Fibroblast of upper back skin (primary cell): ENCODE data around the gene MYD88.
"Not testable (repeated sequence)": the region's sequence is repeated elsewhere in the genome, so short reads cannot be mapped to it uniquely, and the experiment has no call there.

Experiments
- DNase-seq: peaks from one replicate; pipeline ENCODE4 v3.0.0-alpha.2; 2013

MYD88 gene

DNA sequence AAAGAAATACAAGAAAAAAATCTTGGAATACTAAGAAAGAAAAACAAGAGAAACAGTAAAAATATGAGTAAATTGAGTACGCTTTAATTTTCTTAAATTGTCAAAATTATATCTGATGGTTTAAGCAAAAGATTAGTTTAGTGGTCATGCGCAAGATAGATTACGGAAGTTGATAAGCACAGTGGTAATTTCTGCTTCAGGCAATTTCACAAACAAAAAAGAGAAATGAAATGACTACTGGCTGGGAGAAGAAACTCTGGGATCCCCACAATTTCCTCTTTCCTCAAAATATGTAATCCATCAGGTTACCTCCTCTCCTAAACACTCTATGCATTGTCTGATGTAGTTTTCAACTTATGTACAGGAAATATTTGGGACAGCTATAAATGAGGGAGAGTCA, 9.0 kb downstream of the MYD88 start:
- no peak for DNase-seq

DNA sequence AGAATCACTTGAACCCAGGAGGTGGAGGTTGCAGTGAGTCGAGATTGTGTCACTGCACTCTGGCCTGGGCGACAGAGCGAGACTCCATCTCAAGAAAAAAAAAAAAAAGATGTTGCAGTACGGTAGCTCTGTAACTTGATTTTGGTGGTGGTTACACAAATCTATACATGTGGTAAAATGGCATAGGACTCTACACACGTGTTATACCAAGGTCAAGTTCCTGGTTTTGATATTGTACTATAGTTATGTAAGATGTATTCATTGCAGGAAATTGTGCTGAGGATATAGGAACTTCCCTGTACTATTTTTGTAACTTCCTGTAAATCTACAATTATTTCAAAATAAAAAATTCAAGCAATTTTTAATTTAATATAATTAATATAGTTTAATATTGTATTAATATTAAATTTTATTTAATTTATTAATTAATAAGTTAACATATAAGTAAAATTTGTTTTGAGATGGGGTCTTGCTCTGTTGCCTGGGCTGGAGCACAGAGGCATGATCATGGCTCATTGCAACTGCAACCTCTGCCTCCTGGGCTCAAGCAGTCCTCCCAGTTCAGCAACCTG, 9.9 kb downstream of the MYD88 start:
- DNase-seq: no peak

DNA sequence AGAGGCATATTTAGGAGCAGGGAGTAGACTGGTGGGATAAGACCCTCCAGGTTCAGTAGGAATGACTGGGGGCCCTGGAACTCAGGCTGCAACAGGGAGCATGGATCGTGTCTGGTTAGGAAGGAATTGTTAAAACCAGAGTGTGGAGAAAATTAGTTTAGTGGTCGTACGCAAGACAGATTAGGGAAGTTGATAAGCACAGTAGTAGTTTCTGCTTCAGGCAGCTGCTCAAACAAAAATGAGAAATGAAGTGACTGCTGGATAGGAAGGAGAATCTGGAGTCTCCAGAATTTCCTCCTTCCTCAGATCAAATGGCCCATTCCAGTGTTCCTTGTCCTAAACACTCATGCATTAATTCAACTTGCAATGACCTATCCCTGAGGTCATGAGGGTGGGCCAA, 11.2 kb downstream of the MYD88 start:
- no peak for DNase-seq

DNA sequence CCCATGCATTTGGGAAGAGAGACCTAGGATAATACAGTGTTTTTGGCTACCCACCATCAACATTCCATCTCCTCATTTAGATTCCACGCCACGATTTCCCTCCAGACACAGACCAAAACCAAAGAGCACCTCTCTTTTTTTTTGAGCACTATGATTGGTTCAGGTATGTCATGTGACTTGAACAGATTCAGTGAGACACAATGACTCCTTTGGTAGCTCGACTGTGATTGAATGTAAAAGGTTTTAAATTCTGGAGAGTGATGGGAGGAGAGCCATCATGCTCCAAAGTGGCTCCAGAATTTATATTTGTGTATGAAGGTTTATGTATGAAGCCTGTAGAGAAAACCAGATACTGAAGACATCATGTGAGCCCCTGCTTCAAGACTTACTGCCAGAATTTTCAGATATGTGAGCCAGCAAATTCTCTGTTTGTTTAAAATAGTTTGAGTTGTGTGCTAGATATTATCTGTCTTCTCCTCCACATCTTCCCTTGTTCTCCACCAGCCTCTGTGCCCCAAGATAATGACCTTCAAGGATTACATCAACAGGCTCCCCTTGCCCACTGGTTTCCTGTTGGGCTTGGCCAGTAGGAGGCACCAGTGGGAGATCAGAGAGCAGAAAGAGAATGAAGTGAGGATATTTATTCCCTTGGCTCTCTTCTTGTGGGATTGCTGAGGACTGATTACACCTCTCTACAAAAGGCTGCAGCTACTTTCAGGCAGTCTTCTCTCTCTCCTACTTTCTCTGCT, 12.5 kb downstream of the MYD88 start:
- DNase-seq: no peak

DNA sequence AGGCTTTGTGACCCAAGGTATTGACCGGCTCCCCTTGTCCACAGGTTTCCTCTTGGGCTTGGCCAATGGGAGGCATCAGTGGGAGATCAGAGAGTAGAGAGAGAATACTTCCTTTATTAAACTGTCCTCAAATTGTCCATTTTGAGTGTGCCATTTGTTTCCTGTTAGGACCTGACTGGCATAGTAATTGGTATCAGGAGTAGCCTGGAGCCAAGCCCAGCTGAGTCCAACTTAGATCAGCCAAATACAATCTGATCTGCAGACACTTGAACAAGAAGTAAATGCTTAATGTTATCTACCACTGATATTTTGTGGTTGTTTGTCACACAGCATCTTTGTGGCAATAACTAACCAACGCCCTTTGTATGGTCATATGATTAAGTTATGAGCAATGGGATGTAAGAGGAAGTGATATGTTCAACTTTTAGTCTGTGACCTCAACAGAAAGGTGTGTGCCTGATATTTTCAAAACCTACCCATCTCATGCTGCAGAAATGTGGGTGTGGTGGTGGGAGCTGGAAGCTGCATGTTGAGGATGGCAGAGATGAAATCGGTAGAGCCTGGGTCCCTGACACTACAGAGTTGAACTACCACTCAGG, 13.3 kb downstream of the MYD88 start:
- no peak for DNase-seq

DNA sequence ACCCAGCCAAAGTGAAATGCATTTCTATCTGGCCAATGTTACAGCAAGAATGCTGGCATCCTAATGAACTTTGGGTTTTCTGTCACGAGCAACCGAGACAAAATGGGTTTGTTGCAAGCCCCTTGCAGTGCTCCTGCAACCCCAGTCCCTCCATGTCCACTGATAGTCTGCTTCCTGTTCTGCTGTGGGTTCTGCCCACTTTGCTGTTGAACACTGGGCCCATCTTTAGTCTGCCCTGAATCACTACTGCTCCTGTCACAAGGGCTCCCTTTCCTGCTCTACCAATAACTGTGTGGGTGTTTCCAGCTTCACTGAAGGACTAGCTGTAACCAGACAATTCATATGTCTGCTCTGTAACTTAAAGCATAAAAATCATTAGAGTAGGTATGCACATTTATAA, 14.1 kb downstream of the MYD88 start:
- DNase-seq: no peak

DNA sequence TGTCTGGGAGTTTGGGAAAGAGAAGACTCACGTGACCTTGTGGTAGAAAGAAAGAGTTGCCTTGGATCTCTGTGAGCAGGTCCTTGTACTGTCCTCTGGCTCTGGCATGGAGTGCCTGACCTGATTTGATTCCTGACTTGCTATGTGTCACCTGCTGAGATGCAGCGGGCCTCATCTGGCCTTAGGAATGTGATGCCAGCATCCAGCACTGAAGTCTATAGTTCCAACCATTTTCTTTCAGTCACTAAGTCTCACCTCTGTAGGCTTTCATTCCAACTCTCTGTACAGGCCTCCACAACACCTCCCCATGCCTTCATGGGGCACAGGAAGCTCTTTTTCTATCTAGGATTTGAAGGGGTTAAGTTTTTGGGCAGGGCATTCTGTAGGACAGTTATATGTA, 14.8 kb downstream of the MYD88 start:
- no peak for DNase-seq

DNA sequence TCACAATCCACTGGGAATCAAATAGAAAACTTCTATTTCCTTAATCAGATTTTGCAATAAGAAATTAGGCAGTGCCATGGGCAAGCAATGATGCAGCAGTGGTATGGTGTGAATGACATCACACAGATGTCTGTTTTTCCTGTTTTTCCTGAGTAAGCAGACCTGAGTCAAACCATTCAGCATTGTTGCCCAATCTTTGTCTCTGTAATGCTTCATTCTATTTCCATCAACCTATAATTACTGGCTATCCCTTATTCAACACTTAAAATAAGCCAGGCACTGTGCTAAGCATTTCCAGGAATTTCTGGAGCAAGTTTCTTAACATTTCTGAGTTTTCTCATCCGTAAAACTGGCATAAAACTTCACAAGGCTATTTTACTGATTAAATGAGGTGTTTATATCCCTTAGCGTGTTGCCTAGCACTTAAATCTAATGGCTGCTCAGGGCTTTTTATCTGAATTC, 15.6 kb downstream of the MYD88 start:
- DNase-seq: peak; percentile 55

DNA sequence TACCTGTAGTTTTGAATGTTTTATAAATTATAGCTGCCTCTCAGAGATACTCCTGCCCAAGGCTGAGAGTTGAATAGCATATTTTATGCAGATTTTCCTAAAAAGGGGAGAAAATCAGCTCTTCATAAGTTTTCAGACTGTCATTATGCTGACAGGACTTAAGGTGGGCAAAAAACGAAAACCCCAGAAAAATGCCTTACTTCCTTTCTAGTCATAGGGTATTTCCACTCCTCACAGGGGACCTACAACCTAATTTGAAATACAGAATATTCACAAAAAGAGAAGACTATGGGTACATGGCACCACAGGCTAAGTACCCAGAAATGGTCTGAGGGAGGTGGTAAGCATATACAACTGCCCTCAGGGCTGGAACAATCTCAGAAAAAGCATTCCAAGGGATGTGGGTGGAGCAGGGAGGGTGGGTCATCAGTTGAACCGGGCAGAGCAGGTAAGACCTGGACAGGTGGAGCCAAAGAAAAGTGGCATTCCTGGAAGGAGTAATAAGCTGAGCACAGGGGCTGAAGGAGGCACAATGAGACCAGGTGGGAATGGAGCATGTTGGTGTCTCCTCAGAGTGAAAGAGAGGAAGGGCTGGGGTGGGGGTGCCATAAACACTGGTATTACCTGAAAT, 16.3 kb downstream of the MYD88 start:
- DNase-seq: no peak

DNA sequence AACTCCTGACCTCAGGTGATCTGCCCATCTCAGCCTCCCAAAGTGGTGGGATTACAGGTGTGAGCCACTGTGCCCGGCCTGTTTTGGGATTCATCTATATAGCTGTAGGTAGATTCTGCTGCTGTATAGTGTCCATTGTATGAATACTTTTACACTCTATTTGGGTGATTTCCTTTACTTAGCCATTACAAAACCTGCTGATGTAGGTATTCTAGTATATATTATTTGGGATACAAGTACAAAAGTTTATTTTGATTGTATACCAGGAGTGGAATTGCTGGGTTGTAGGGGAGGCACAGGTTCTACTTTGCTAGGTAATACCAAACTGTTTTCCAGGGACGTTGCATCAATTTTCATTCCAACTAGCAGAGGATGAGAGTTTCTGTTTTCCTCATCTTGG, 17.4 kb downstream of the MYD88 start:
- no peak for DNase-seq

DNA sequence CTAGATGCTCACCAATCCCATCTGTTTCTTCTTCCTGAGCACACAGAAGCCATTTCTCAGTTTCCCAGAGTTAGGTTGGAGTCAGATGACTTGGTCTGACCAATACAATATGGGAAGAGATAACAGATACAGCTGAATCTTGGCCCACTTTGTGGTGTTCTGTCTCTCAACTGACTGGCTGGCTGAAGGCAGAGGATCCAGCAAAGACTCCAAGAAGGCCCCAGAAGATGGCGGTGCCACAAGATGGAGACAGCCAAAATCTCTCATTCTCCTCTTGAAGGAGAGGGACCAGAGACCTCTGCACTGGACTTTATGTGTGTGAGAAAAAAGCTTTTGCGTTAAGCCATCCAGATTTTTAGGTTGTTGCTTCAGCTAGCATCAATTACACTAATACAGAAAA, 18.7 kb downstream of the MYD88 start:
- no peak for DNase-seq

DNA sequence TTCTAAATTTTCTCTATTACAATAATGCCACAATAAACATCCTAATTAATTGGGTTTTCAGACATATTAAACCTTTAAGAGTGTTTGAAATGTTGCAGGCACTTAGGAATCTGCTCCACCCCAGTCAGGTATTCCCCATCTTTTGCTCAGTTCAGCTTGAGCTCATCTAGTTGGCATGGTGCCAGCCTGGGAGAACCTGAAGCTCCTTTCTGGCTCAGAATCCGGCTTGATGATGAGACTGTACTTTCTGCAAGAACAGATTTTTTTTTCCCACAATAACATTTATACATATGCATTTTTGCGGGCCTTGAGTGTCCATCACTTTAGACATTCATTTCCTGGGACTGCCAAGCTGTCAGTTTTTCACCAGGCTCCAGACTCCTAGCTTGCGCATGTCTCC, 19.1 kb downstream of the MYD88 start:
- DNase-seq: no peak

DNA sequence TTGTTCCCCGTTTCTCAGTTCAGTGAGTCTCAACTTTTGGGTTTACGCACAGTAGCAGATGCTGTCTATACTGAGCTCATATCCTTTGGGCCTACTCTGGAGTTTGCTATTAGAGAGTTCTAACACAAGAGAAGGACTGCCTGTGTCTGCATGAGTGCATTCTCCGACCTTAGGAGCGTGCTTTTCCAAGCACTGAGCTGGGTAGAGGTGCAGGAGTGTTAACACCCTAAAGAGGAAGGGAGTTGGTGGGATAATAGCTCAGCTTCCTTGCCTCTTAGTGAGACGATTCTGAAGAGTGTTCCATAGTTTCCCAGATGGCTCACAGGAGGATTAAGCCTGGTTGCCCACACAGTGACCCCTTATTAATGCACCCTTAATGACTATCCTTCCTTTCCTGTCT, 20.0 kb downstream of the MYD88 start:
- DNase-seq: no peak

DNA sequence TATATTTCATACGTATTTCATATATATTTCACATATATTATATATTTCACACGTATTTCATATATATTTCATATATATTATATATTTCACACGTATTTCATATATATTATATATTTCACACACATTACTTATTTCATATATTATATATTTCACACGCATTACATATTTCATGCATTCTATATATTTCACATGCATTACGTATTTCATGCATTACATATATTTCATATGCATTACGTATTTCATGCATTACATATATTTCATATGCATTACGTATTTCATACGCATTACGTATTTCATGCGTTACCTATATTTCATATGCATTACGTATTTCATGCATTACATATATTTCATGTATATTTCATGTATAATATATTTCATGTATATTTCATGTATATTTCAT, 22.2 kb downstream of the MYD88 start:
- not testable (repeated sequence) for DNase-seq

DNA sequence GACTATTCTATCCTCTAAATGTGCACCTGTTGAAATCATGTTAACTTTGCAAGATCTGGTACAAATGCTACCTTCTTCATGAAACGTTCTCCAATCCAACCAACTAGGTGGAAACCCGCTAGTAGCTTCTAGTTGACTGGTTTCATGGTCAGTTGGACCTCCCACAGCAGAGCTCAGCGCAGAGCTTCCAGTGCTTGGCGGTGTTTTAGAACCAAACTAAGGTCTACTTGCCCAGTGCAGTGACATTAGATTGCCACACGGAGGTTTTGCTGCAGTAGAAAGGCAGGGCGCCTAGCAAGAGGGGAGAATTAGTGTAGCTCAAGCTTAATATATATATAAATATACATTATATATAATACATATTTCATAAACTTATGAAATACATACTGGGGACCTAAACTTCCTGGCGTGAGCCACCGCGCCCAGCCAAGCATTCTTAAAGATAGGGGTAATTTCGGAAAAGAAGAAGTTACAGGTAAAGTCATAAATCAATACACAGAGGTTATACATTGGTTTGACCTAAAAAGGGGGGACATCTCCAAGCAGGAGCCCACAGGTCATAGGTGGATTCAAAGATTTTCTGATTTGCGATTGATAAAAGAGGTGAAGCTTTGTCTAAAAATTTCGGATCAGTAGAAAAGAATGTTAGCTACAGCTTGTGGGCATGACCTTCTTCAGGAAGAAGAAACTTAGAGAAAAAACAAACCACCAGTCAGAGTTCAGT, 24.8 kb downstream of the MYD88 start:
- DNase-seq: no peak

DNA sequence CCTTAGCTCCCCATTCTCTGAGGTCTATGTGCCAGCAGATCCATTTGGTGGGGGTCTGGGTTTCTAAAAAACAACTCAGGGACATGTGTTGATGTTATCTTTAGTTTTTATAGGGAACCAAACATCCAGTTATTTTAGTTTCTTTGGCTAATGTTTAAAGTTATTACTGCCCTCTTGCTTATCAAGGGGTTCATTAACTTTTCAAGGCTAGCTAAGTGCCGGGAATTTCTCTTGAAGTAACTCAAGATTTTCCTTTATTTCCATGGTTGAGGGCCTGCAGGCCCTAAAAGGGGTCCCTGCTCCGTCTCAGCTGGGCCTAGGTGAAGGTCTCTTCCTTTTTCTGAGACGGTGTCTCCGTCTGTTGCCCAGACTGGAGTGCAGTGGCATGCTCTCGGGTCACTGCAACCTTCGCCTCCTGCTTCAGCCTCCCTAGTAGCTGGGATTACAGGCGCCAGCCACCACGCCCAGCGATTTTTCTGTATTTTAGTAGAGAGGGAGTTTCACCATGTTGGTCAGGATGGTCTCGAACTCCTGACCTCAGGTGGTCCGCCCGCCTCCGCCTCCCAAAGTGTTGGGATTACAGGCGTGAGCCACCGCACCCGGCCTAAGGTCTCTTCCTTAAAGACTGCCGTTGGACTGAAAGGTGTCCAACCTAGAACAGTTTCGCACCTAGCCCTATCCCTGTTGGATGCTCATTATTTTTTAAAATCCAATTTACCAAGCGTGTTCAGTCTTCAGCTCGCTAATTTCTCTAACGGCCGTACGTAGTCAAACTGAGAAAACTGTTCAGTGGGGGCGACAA, 25.6 kb downstream of the MYD88 start:
- no peak for DNase-seq

DNA sequence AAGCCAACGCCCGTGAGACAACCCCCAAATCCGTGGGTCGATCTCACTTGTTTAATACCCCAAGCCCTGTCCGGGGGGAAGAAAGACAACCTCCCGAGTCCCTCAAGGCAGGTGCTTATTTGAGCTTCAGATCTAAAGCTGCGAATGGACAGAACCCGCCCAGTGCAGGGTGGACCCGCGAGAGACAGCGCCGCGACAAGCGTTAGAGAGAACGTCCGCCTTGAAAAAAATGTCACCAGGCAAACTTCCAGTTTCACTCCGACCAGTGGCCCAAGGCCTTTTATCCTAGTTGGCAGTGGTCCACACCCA, 26.1 kb downstream of the MYD88 start:
- no peak for DNase-seq

DNA sequence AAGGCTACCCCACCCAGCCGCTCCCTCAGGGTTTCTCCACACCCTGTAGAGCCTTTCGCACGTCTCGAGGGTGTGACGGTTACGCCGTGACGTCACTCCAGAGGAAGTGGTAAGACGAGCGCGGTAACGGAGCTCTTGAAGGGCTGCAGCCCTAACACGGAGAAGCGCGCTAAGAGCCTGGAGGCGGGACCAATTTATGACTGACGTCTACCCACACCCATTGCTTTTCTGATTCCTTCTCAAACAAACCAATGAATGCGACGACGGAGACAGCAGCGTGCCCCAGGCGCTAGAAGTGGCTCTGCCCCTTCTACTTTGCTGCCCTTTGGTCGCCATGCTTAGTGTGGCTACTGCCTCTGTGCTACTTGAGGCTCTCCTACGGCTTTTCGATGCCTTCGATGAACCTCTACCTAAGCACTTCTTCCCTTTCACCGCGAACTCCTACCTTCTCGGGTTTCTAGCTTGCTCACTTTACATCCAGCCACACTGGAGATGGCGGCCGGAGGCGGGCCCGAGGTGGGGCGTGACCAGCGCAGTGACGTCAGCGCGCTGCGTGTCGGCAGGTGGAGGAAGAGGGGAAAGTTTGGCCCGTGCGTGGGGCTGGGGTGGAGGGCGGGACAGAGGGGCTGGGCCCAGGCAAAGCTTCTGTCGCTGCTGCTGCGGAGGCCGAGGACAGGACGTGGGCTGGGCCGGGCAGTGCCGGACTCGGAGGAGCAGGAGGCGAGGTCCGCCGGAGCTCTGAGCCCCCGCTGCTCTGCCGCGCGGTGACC, 26.7 kb downstream of the MYD88 start, which contains the start of gene OXSR1:
Gene OXSR1 (plus strand): TSS at position 586 of the 770 bp plus-strand sequence. CDS start 340 bp downstream, outside the sequence.
- peak; percentile 100 for DNase-seq

DNA sequence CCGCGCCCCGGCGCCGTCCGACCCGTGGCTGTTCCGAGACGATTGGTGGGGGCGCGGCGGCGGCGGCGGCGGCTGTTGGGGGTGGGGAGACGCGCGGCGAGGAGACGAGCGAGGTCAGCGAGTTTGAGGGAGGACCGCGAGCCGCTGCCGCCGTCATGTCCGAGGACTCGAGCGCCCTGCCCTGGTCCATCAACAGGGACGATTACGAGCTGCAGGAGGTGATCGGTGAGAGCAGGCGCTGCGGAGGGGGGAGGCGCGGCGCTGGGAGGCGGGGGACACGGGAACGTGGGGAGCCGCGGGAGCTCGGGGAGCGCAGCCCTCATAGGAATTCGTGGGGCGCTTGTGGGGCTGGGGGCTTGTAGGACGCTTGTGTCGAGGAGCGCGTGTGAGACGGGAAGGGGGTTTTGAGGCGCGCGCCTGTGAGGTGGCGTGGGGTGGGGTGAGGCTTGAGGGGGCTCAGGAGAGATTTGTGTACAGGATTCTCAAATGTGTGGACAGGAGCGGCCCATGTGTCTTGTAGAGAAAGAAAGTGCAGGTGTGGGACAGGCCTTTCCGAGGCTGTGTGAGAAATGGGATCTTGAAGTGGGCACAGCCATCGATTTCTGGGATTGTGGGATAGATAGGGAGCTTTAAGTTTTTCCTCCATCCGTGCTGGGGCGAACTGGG, 27.4 kb downstream of the MYD88 start:
- DNase-seq: no peak

DNA sequence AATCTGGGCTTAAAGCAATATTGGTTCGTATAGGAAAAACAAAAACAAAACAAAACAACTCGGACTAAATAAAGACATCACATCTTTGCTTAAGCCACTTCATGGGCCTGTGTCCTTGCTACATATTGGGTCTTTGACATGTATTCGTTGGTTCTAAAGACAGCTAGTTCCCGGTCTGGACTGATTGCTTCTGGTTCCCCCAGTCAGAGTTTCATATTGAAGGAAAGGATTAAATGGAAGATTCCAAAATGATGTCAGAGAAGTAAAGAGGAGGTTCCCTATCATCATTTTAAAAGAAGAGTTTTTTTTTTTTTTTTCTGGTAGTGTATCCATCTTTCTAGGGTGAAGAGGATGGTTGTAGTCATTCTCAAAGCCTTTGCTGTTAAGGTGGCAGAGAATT, 29.1 kb downstream of the MYD88 start:
- no peak for DNase-seq
